ENCODE measurements around the gene FHOD1.
A peak's percentile ranks its signal among the peaks of the same experiment; 100 is the strongest.

The FHOD1 gene

DNA sequence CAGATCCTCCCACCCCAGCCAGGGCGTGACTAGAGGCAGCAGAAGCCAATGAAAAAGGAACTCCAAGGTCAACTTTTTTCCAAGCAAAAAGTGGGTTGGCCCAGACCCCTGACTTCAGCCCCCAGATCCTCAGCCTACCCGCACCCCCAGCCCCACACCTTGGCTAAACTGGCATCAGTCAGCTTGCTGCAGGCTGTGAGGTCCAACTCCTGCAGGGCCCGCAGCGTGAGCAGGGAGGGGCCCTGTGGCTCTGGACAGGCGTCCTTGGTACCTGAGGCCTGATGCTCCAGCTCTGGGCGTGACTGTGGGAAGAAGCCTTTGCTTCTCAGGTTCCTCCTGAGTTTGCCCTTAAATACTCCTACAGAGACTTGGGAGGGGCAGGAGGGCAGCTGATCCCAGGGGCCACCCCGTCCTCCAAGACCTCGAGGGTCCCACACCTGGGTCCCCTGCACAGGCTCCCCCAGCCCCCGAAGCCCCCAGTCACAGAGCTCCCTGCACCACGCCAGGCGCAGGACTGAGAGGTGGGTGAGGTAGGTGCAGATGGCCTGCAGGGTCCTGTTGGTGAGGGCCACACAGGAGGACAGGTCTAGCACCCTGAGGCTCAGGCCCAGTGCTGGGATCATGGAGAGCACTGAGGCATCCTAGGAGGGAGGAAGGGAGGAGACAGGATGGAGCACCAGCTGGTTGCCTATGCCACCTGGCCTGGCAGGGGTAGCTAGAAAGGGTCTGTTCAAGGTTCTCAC lies 39.0 kb downstream of the FHOD1 start:
- no peak for DNase-seq (ENCODE audit: low spot score)

DNA sequence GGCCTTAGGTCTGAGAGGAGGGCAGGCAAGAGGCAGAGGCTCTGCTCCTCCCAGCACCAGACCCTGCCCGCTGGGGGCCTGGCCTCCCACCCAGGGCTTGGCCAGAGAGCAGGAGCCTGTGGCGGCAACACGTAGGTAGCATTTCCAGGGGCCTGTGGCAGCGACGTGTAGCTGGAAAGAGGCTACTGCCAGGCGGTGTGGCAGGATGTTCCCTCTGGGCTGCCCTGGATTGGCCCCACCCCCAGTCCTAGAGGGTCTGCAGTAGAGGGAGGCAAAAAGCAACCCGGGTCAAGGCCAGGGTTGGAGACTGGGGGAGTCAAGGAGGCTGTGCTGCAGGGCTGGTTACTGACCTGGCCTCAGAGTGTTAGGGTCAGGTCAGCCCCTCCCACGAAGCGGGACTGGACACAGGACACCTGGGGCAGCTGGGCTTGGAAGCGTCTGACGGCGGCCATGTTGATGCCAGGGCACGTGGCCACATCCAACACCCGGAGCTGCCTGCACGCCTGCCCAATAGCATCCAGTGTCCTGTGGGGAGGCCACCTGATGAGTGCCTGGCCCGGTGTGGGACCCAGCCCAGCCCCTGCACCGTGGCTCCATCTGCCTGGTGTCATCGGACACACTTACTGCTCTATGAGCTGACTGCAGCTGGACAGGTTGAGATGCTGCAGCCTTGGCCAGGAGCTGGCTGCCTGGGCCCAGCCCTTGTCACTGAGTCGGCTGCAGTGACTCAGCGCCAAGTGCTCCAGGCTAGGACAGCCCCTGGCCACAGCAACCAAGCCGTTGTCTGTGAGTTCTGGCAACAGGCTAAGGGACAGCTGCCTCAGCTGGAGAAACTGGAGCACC lies 39.8 kb downstream of the FHOD1 start:
- peak; percentile 81 for DNase-seq (ENCODE audit: low spot score)

DNA sequence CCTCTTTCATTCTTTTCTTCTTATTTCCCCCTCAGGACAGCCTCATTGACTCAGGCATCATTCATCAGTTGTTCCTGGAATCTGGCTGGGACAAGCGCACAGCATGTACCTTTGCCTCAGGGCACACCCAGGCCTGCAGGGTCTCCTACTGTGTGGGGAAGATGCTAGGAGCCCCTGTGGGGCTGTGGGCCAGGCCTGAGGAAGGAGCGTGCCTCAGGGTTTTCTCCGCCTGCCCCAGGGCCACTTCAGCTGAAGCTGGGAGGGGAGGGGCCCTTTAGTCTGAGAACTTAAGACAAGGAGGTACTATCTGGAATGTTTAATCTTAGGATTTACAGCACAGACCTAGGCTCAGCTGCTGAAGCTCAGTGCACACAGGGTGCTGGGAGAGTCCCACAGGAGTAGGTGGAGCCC lies 40.4 kb downstream of the FHOD1 start:
- no peak for DNase-seq (ENCODE audit: low spot score)

DNA sequence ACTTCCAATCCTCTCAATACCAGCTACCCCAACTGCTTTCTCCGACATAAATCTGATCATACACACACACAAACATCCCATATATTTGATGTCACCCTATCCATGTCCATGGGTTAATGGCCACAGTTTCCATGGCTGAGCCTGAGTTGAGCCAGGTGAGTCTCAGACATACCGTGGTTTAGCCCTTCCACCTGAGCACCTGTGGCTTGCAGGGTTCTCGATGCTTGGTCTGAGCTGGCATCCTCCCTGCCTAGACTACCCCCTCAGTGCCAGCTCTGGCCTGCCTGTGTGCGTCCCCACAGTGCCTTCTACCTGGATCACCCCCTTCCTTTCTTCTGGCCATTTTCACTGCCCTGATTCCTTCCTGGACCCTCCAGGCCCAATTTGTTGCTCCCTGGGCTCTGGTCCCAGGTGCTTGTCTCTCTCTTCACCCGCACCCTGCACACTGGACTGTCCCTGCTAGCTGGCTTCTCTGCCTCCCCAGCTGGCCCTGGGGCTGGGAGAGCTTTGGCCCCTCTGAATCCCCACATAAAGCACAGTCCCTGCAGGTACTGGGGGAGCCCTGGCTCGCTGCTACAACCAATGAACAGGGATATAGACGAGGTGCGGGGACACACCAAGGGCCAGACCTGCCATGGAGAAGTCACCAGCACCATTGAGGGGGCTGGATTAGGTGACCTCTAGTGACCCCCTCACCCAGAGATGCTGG lies 41.0 kb downstream of the FHOD1 start:
- no peak for DNase-seq (ENCODE audit: low spot score)

- no peak for DNase-seq (ENCODE audit: low spot score)
Measured at GRCh38 chr16:67204076-67204475, 43.2 kb downstream of the FHOD1 start.

DNA sequence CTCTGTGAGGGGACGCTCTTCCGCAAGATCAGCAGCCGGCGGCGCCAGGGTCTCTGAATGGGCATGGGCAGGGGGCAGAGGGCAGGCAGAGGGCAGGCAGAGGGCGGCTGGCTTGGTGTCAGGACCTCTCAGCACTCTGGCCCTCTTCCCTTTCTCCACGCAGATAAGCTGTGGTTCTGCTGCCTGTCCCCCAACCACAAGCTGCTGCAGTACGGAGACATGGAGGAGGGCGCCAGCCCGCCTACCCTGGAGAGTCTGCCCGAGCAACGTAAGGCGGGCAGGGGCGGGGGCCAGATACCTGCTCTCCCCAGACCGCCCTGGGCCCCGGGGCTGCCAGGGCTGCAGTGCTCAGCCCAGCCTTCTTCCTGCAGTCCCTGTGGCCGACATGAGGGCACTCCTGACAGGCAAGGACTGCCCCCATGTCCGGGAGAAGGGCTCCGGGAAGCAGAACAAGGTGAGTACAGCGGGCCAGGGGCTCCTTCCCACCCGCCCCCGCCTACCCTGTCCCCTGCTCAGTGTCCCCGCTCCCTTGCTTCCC lies 44.3 kb downstream of the FHOD1 start:
- no peak for DNase-seq (ENCODE audit: low spot score)

DNA sequence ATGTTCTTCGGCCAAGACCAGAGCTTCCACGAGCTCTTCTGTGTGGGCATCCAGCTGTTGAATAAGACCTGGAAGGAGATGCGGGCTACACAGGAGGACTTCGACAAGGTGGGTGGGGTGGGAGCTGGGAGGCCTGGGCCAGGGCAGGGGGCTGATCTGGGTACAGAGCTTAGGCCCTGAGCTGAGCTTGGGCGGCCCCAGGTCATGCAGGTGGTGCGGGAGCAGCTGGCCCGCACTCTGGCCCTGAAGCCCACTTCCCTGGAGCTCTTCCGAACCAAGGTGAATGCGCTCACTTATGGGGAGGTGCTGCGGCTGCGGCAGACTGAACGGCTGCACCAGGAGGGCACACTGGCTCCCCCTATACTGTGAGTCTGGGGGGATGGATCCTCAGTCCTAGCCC lies 44.9 kb downstream of the FHOD1 start:
- no peak for DNase-seq (ENCODE audit: low spot score)

- no peak for DNase-seq (ENCODE audit: low spot score)
Measured at GRCh38 chr16:67201411-67202345, 45.6 kb downstream of the FHOD1 start.

GRCh38 chr16:67200491-67200890 lies 46.8 kb downstream of the FHOD1 start:
- no peak for DNase-seq (ENCODE audit: low spot score)

DNA sequence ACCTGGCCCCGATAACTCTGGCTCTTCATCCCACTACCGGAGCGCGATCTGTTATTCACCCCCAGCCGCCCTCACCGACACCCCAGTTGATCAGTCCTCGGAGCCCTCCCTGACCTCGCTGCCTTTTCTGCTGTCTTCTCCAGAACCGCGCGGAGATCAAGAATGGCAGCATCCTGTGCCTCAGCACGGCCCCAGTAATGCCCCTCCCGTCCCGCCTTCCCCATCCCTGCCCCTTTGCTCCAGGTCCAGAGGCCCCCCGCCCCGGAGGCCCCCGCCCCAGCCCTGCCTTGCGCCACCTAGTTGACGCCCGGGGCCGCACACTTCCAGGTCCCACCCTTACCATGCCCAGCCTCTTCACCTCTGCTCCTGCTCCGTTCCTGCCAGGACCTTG lies 47.5 kb downstream of the FHOD1 start:
- DNase-seq (ENCODE audit: low spot score): no peak

DNA sequence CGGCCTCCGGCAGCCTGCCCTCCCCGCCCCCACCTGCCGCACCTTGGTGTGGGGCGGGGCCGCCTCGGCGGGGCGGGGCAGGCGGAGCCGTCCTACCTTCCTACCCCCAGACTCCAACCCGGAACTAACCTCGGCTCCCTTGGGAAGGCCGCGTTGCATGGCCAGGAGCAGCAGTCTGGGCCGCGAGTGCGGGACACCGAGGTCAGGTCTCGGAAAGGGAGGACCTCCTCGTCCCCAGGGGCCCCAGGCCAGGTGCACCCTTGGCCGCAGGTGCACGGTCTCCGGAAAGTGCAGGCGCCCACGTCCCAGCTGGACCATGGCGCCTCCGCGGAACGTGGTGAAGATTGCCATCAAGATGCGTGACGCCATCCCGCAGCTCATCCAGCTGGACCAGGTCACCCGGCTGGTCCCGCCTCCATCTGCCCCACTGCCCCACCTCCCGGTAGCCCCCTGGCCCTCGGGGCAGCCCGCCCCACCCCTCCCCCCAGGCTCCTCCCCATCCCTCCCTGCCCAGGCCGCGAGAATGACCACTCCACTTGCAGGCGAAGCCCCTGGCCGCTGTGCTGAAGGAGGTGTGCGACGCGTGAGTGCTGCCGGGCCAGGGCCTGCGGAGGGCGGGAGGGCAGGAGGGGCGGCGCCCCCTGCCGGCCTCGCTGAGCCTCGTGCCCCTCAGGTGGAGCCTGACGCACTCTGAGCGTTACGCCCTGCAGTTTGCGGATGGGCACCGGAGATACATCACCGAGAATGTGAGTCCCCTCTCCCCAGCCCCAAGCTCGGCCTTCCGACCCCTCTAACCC lies 48.1 kb downstream of the FHOD1 start, which contains the start of gene ELMO3:
ELMO3 (plus strand) TSS at position 121 of the 797 bp plus-strand sequence; CDS start at position 317, 196 bp downstream.
- no peak for DNase-seq (ENCODE audit: low spot score)

GRCh38 chr16:67198238-67198734 lies 49.0 kb downstream of the FHOD1 start:
- peak; percentile 86 for DNase-seq (ENCODE audit: low spot score)

GRCh38 chr16:67197704-67198103 lies 49.6 kb downstream of the FHOD1 start:
- DNase-seq (ENCODE audit: low spot score): no peak

GRCh38 chr16:67196881-67197280 lies 50.4 kb downstream of the FHOD1 start:
- DNase-seq (ENCODE audit: low spot score): no peak

DNA sequence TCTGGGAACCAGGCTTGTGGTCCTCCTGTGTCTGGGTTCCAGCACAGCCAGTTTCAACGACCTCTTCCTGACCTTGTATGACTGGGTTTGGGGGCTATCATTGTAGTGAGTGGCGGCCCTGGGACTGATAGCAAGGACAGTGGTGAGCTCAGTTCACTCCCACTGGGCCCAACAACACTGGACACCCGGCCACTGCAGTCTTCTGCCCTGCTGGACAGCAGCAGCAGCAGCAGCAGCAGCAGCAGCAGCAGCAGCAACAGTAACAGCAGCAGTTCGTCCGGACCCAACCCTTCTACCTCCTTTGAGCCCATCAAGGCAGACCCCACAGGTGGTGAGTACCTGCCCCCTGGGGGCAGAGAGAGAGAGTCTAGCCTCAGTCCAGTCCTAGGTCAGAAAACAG lies 51.6 kb downstream of the FHOD1 start:
- DNase-seq (ENCODE audit: low spot score): no peak

DNA sequence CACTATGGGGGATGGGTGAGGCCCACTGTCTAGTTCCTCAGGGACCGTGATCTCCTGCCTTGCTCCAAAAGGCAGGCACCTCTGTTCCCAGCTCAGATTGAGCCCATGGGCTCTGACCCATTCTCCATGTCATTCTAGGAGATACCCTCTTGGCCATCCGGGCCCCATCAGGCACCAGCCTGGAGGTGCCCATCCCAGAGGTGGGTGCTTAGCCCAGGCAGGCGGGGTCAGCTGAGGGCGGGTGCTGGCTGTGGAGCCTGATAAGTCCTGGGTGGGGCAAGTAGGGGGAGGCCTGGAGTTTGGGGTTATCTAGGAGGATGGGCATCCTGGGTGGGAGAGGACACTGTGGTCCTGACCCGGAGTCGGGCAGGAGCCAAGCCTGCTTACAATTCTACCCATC lies 53.0 kb downstream of the FHOD1 start:
- no peak for DNase-seq (ENCODE audit: low spot score)

DNA sequence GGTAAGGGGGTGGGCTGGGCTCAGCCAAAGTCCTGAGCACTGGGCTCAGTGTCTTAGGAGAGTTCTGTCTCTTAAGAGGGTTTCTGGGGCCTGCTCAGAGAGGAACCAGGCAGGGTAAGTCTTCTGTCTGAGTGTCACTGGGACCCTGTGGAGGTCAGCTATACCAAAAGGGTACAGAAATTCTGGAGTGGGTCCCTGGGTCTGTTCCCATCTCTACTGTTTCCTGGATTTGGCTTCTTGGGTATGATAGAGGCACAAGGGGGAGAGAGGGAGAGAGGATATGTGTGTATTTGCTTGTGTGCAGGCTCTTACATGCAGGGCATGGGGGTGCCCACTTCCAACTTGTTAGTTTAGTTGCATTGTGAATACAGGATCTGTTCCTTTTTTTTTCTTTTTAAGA lies 53.7 kb downstream of the FHOD1 start:
- no peak for DNase-seq (ENCODE audit: low spot score)

DNA sequence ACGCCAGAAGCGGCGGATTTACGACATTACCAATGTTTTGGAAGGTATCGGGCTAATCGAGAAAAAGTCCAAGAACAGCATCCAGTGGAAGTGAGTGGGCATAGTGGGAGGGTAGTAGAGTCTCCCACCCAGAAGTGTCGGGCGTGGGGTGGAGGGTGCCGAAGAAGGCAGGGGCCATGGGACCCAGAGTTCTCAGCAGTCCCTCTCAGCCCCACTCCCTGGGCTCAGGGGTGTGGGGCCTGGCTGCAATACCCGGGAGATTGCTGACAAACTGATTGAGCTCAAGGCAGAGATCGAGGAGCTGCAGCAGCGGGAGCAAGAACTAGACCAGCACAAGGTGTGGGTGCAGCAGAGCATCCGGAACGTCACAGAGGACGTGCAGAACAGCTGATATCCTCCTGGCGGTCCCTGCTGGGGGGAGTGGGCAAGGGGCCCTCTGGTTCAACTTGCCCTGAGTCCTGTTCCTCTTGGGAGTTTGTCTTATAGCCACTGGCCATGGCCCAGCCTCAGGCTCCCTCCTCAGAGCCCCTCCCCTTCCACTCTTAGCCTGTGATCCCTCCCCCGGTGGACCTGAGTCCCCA lies 54.4 kb downstream of the FHOD1 start:
- DNase-seq (ENCODE audit: low spot score): no peak

GRCh38 chr16:67191995-67192681 lies 55.1 kb downstream of the FHOD1 start, which contains the start of gene E2F4:
TSS of gene E2F4 (plus strand) at chr16:67192155. CDS start at chr16:67192228, 73 bp downstream.
- peak; percentile 96 for DNase-seq (ENCODE audit: low spot score)

Measured in AG08396 (cell line).